RWPE2 (cell line): ENCODE data around the gene NFYC.

Experiments
- ATAC-seq: fragments of 200-7000 bp; cut with Tn5 transposase; 3 replicates; pipeline ENCODE4 v1.9.1; 2021; ENCODE audit warnings: low read depth
- DNase-seq: peaks from one replicate; pipeline ENCODE4 v3.0.0-alpha.2; 2020; ENCODE audit warnings: low spot score
- H3K27ac ChIP-seq: fragments of 450-650 bp; 2 replicates; pipeline ENCODE4 v1.5.1; 2017; ENCODE audit warnings: mild to moderate bottlenecking; ENCODE audit not compliant: poor library complexity, severe bottlenecking
- H3K27me3 ChIP-seq: fragments of 250-450 bp; sonication (Bioruptor Pico); 2 replicates; pipeline ENCODE4 v1.5.1; 2021; ENCODE audit warnings: mild to moderate bottlenecking, moderate library complexity; ENCODE audit not compliant: insufficient read depth, poor library complexity, severe bottlenecking
- H3K36me3 ChIP-seq: fragments of 250-450 bp; sonication (Bioruptor Pico); 2 replicates; pipeline ENCODE4 v1.5.1; 2020; ENCODE audit warnings: low read depth, mild to moderate bottlenecking, moderate library complexity
- H3K4me1 ChIP-seq: fragments of 250-450 bp; sonication (Bioruptor Pico); 2 replicates; pipeline ENCODE4 v1.5.1; 2021; ENCODE audit warnings: mild to moderate bottlenecking, moderate library complexity; ENCODE audit not compliant: insufficient read depth, poor library complexity, severe bottlenecking
- H3K4me3 ChIP-seq: fragments of 250-450 bp; sonication (Bioruptor Pico); 2 replicates; pipeline ENCODE4 v1.5.1; 2021; ENCODE audit warnings: mild to moderate bottlenecking, moderate library complexity; ENCODE audit not compliant: severe bottlenecking
- H3K9me3 ChIP-seq: fragments of 250-450 bp; sonication (Bioruptor Pico); 2 replicates; pipeline ENCODE4 v1.5.1; 2021; ENCODE audit warnings: mild to moderate bottlenecking, moderate library complexity; ENCODE audit not compliant: severe bottlenecking
- TF ChIP-seq, protein P1 (sequence below): fragments of 450-650 bp; IDR thresholded peaks from one replicate; pipeline ENCODE4 v1.5.1; 2017; ENCODE audit warnings: mild to moderate bottlenecking, moderate library complexity; ENCODE audit not compliant: poor library complexity, severe bottlenecking

Gene NFYC

GRCh38 chr1:40785446-40785845 is 93.9 kb downstream of the NFYC start:
- TF ChIP-seq, protein P1, sequence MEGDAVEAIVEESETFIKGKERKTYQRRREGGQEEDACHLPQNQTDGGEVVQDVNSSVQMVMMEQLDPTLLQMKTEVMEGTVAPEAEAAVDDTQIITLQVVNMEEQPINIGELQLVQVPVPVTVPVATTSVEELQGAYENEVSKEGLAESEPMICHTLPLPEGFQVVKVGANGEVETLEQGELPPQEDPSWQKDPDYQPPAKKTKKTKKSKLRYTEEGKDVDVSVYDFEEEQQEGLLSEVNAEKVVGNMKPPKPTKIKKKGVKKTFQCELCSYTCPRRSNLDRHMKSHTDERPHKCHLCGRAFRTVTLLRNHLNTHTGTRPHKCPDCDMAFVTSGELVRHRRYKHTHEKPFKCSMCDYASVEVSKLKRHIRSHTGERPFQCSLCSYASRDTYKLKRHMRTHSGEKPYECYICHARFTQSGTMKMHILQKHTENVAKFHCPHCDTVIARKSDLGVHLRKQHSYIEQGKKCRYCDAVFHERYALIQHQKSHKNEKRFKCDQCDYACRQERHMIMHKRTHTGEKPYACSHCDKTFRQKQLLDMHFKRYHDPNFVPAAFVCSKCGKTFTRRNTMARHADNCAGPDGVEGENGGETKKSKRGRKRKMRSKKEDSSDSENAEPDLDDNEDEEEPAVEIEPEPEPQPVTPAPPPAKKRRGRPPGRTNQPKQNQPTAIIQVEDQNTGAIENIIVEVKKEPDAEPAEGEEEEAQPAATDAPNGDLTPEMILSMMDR = no peak
- ATAC-seq = no peak

GRCh38 chr1:40786171-40786994 is 94.9 kb downstream of the NFYC start:
- H3K27ac ChIP-seq = no peak overlapping the region
- no peak overlapping the region for H3K4me3 ChIP-seq
- ATAC-seq (no peak), DNase-seq (no peak)
- no peaks in the 10 kb centered on the region for H3K4me1 ChIP-seq
- H3K9me3 ChIP-seq = no peaks in the 10 kb centered on the region
- H3K27me3 ChIP-seq = peaks cover 10% of the 10 kb centered on the region
- no peaks in the 10 kb centered on the region for H3K36me3 ChIP-seq
- TF ChIP-seq, protein P1 = no peak

More at GRCh38 chr1:40785446-40785845, 93.9 kb downstream of the NFYC start:
- H3K4me1 ChIP-seq = no peaks in the 10 kb centered on the region
- H3K4me3 ChIP-seq = no peak overlapping the region
- peaks cover 10% of the 10 kb centered on the region for H3K27me3 ChIP-seq
- no peak for DNase-seq
- H3K9me3 ChIP-seq = no peaks in the 10 kb centered on the region
- no peaks in the 10 kb centered on the region for H3K36me3 ChIP-seq
- H3K27ac ChIP-seq = no peak overlapping the region

- no peak for DNase-seq
Observed at GRCh38 chr1:40786995-40787705, 95.6 kb downstream of the NFYC start.

DNA sequence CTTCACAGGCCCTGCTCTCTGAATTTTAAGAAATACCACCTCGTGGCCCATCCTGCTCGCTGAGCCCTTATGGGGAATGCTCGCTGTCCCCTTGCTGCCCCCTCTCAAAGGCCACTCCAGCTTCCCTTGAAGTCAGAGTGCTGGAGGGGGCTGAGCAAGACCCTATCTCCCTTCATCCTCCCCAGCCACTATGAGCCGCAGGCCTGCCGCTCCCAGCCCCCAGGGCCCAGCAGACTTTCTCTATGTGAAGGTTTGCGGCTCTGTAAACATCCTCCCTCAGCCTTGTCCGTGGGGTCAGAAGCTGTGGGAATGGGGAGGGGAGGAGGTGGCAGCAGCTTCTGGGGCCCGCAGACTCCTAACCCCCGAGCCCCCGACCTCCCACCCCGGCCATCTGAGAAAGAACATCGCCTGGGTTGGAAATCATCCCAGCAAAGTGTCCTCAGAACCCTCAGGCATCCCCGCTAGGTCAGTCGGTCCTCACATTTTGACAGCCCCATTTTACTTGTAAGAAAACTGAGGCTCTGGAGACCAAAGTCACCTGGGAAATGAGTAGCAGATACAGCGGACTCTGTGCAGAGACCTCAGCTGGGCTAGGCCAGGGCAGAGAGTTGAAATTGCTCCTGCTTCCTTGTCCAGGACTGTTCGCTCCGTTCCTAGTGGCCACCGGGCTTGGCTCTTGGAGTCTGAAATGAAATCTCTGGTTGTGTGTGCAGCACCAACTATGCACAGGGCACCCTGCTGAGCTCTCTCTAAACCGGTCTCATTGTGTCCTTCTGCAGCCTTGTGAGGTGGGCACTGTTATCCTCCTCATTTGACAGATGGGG is 96.4 kb downstream of the NFYC start:
- TF ChIP-seq, protein P1 = no peak
- no peak for DNase-seq
- Histone ChIP-seq H3K4me3 (no peak overlapping the region), H3K4me1 (no peaks in the 10 kb centered on the region), H3K36me3 (no peaks in the 10 kb centered on the region), H3K9me3 (no peaks in the 10 kb centered on the region), H3K27ac (no peak overlapping the region), H3K27me3 (peaks cover 7% of the 10 kb centered on the region)
- ATAC-seq = no peak

More at GRCh38 chr1:40786995-40787705, 95.6 kb downstream of the NFYC start:
- Histone ChIP-seq H3K36me3 (no peaks in the 10 kb centered on the region), H3K9me3 (no peaks in the 10 kb centered on the region), H3K4me1 (no peaks in the 10 kb centered on the region), H3K4me3 (no peak overlapping the region), H3K27ac (no peak overlapping the region), H3K27me3 (peaks cover 10% of the 10 kb centered on the region)
- TF ChIP-seq, protein P1 = no peak
- ATAC-seq = no peak
